NCI-H2029 treated with DMSO at 0.1 percent for 48 hours (cell line): ENCODE data around the gene C17orf100.

Experiments
- DNase-seq: peaks from one replicate; lab custom pipeline; 2025; lab: John Stamatoyannopoulos, UW

The C17orf100 gene

GRCh38 chr17:6651354-6651918 lies at the start of gene C17orf100, which contains the start of gene MED31:
Gene C17orf100, plus strand, starts transcription at chr17:6651762. Its CDS starts 152 bp downstream, at chr17:6651914.
Gene MED31, minus strand, starts transcription at chr17:6651605. Its CDS starts 77 bp downstream, at chr17:6651528.
- DNase-seq, result peak; percentile 51

GRCh38 chr17:6602141-6602540 lies 49.4 kb upstream of the C17orf100 start:
- DNase-seq, result no peak

GRCh38 chr17:6603744-6604325 lies 47.7 kb upstream of the C17orf100 start:
- no peak for DNase-seq

- DNase-seq, result no peak
These were observed 46.4 kb upstream of the C17orf100 start for GRCh38 chr17:6605142-6605541.

- no peak for DNase-seq
These were observed 43.2 kb upstream of the C17orf100 start for GRCh38 chr17:6608321-6608720.

GRCh38 chr17:6610011-6610410 lies 41.6 kb upstream of the C17orf100 start:
- DNase-seq, result no peak

GRCh38 chr17:6611231-6611630 lies 40.3 kb upstream of the C17orf100 start:
- DNase-seq, result no peak

GRCh38 chr17:6623941-6624340 lies 27.6 kb upstream of the C17orf100 start:
- no peak for DNase-seq

- DNase-seq, result no peak
These were observed 24.9 kb upstream of the C17orf100 start for GRCh38 chr17:6626616-6627015.

GRCh38 chr17:6627019-6627418 lies 24.5 kb upstream of the C17orf100 start:
- no peak for DNase-seq

GRCh38 chr17:6630390-6630789 lies 21.2 kb upstream of the C17orf100 start:
- DNase-seq, result no peak

GRCh38 chr17:6632530-6632929 lies 19.0 kb upstream of the C17orf100 start:
- DNase-seq, result no peak

- no peak for DNase-seq
These were observed 18.3 kb upstream of the C17orf100 start for GRCh38 chr17:6633263-6633662.

GRCh38 chr17:6636105-6636504 lies 15.5 kb upstream of the C17orf100 start:
- no peak for DNase-seq

- no peak for DNase-seq
These were observed 14.7 kb upstream of the C17orf100 start for GRCh38 chr17:6636616-6637457.

GRCh38 chr17:6637458-6637840 lies 14.1 kb upstream of the C17orf100 start:
- no peak for DNase-seq

- DNase-seq, result no peak
These were observed 13.3 kb upstream of the C17orf100 start for GRCh38 chr17:6638046-6638908.

- DNase-seq, result no peak
These were observed 12.5 kb upstream of the C17orf100 start for GRCh38 chr17:6639014-6639585.

GRCh38 chr17:6639586-6640535 lies 11.7 kb upstream of the C17orf100 start:
- no peak for DNase-seq

GRCh38 chr17:6640536-6641246 lies 10.9 kb upstream of the C17orf100 start, which contains the start of the genes KIAA0753 and TXNDC17:
Gene KIAA0753, minus strand, starts transcription at chr17:6640711. Its CDS starts 5,608 bp downstream, at chr17:6635103.
Gene TXNDC17, plus strand, starts transcription at chr17:6641060. Its CDS starts 23 bp downstream, at chr17:6641083.
- peak; percentile 20 for DNase-seq
